ENCODE data around the gene EFCAB14.

DNA sequence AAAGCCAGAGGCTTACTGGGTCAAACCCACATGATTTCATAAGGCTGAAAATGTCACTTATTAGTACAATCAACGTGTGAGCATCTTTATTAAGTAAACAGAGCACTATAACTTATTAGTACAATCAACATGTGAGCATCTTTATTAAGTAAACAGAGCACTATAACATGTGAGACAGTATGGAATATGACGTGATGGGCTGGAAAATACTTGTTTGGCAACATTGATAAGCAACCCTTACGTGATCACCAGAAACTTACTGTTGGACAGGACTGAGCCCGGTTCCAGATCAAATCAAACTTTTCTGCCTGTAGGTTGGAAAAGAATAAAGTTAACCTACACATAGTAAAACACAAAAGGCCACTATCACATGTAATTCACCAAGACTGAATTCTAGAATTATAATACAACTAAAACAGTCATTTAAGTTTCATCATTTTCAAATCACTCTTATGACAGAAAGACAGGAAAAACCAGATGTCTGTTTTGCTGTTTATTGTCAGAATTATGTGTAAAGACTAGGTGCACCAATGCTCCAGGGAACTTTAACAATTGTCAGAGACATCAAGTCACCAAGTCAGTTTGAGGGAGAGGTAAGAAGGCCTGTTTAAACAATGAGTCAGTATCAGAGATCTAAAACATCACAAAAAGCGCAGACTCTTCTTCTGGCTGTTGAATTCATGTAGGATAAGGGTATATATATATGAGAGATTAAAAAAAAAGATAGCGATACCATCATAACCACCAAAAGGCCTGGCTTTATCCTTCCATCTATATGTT lies 66.4 kb downstream of the EFCAB14 start:
- TF ChIP-seq, protein P1, sequence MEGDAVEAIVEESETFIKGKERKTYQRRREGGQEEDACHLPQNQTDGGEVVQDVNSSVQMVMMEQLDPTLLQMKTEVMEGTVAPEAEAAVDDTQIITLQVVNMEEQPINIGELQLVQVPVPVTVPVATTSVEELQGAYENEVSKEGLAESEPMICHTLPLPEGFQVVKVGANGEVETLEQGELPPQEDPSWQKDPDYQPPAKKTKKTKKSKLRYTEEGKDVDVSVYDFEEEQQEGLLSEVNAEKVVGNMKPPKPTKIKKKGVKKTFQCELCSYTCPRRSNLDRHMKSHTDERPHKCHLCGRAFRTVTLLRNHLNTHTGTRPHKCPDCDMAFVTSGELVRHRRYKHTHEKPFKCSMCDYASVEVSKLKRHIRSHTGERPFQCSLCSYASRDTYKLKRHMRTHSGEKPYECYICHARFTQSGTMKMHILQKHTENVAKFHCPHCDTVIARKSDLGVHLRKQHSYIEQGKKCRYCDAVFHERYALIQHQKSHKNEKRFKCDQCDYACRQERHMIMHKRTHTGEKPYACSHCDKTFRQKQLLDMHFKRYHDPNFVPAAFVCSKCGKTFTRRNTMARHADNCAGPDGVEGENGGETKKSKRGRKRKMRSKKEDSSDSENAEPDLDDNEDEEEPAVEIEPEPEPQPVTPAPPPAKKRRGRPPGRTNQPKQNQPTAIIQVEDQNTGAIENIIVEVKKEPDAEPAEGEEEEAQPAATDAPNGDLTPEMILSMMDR (IDR thresholded peaks at IDR 0.05; ENCODE audit: poor library complexity, severe bottlenecking) = no peak
- no peak for TF ChIP-seq REST (IDR thresholded peaks at IDR 0.05; ENCODE audit: borderline replicate concordance)
- no peak for TF ChIP-seq EZH2 (IDR thresholded peaks at IDR 0.05; ENCODE audit: borderline replicate concordance, insufficient read depth, low read length, poor library complexity, severe bottlenecking)
- no peak for TF ChIP-seq EP300 (conservative IDR thresholded peaks at IDR 0.05; ENCODE audit: poor library complexity, severe bottlenecking)
- TF ChIP-seq SMC3 (conservative IDR thresholded peaks at IDR 0.05; ENCODE audit: poor library complexity) = no peak

Data from neural cell (in vitro differentiated cells).